H54 (cell line): Measurements from ENCODE around the gene ARHGAP8.
"Not testable (repeated sequence)": the region's sequence is repeated elsewhere in the genome, so short reads cannot be mapped to it uniquely, and the experiment has no call there.

Experiments used
- DNase-seq: peaks from one replicate; pipeline ENCODE4 v3.0.0; 2011; ENCODE audit warnings: low spot score, mixed read lengths; ENCODE audit not compliant: insufficient read length
- FAIRE-seq: peaks from 3 replicates; lab custom pipeline; 2011; peaks lifted over from hg19 to GRCh38; lab: Jason Lieb, UNC
- POLR2A ChIP-seq: IDR thresholded peaks from 2 replicates; pipeline ENCODE4 v1.6.1; 2011; ENCODE audit warnings: low read depth, mild to moderate bottlenecking, low read length

The ARHGAP8 gene

GRCh38 chr22:44783091-44783490, 30.7 kb downstream of the ARHGAP8 start:
- FAIRE-seq, result no peak
- no peak for DNase-seq
- TF ChIP-seq POLR2A, result no peak

GRCh38 chr22:44783581-44783980, 31.2 kb downstream of the ARHGAP8 start:
- no peak for TF ChIP-seq POLR2A
- no peak for DNase-seq
- no peak for FAIRE-seq

GRCh38 chr22:44786136-44786535, 33.8 kb downstream of the ARHGAP8 start:
- no peak for TF ChIP-seq POLR2A
- no peak for FAIRE-seq
- no peak for DNase-seq

- DNase-seq (no peak), FAIRE-seq (no peak)
- no peak for TF ChIP-seq POLR2A
These were observed 34.2 kb downstream of the ARHGAP8 start for GRCh38 chr22:44786610-44787009.

- no peak for TF ChIP-seq POLR2A
- FAIRE-seq (no peak), DNase-seq (no peak)
These were observed 35.5 kb downstream of the ARHGAP8 start for GRCh38 chr22:44787832-44788231.

- no peak for FAIRE-seq
- TF ChIP-seq POLR2A, result no peak
- no peak for DNase-seq
These were observed 40.7 kb downstream of the ARHGAP8 start for GRCh38 chr22:44793106-44793505.

GRCh38 chr22:44793506-44794172, 41.3 kb downstream of the ARHGAP8 start:
- no peak for TF ChIP-seq POLR2A
- DNase-seq, result no peak
- FAIRE-seq, result no peak

- TF ChIP-seq POLR2A, result no peak
- FAIRE-seq, result no peak
These were observed 43.6 kb downstream of the ARHGAP8 start for GRCh38 chr22:44795701-44796630.

GRCh38 chr22:44797181-44797725, 44.9 kb downstream of the ARHGAP8 start:
- FAIRE-seq, result no peak
- no peak for TF ChIP-seq POLR2A
- no peak for DNase-seq

More at GRCh38 chr22:44795701-44796630, 43.6 kb downstream of the ARHGAP8 start:
- DNase-seq, result no peak

- FAIRE-seq (no peak), DNase-seq (no peak)
- no peak for TF ChIP-seq POLR2A
These were observed 46.9 kb downstream of the ARHGAP8 start for GRCh38 chr22:44799077-44799945.

GRCh38 chr22:44799946-44800634, 47.7 kb downstream of the ARHGAP8 start:
- not testable (repeated sequence) for DNase-seq, FAIRE-seq

GRCh38 chr22:44801476-44801875, 49.1 kb downstream of the ARHGAP8 start:
- TF ChIP-seq POLR2A, result no peak
- FAIRE-seq (no peak), DNase-seq (no peak)

GRCh38 chr22:44802071-44802700, 49.8 kb downstream of the ARHGAP8 start:
- TF ChIP-seq POLR2A, result no peak
- no peak for FAIRE-seq
- no peak for DNase-seq
